Suprapubic skin (tissue), 4 donors: Measurements from ENCODE around the gene CLMN. TPM values are rescaled to one million over a fixed set of nuclear protein-coding genes. Genes with fewer than 3 reads are reported as not detected.
"Not testable (repeated sequence)": the region's sequence is repeated elsewhere in the genome, so short reads cannot be mapped to it uniquely, and the experiment has no call there.

Source experiments
- DNase-seq, 2 donors: peaks; one replicate each; pipeline ENCODE4 v3.0.0-alpha.2; 2019; ENCODE audit warnings: low spot score in 2 of 2
- H3K27ac ChIP-seq: fragments of 200-600 bp; sonication (generic); one replicate; pipeline ENCODE4 v1.5.1; 2019
- H3K27me3 ChIP-seq: fragments of 200-600 bp; sonication (generic); one replicate; pipeline ENCODE4 v1.5.1; 2019
- H3K36me3 ChIP-seq: fragments of 200-600 bp; sonication (generic); one replicate; pipeline ENCODE4 v1.5.1; 2019
- H3K4me1 ChIP-seq: fragments of 200-600 bp; sonication (generic); one replicate; pipeline ENCODE4 v1.5.1; 2019
- H3K4me3 ChIP-seq: fragments of 200-600 bp; sonication (generic); one replicate; pipeline ENCODE4 v1.5.1; 2019; ENCODE audit warnings: mild to moderate bottlenecking
- H3K9me3 ChIP-seq: fragments of 200-600 bp; sonication (generic); one replicate; pipeline ENCODE4 v1.5.1; 2019
- CTCF ChIP-seq, 2 donors: fragments of 200-600 bp in 1 of 2; fragments of 450-650 bp in 1 of 2; sonication (generic) in 1 of 2; IDR thresholded peaks; one replicate each; pipeline ENCODE4 v1.5.1; 2016 to 2019; ENCODE audit warnings: antibody characterized with exemption in 2 of 2, mild to moderate bottlenecking in 1 of 2, moderate library complexity in 1 of 2
- EP300 ChIP-seq: sonication (generic); formaldehyde crosslinking; IDR thresholded peaks from one replicate; pipeline ENCODE4 v1.6.1; 2017; ENCODE audit warnings: antibody characterized with exemption
- POLR2A ChIP-seq, 2 donors: fragments of 450-650 bp; IDR thresholded peaks; one replicate each; pipeline ENCODE4 v1.6.1; 2017; ENCODE audit warnings: antibody characterized with exemption in 2 of 2, mild to moderate bottlenecking in 2 of 2, moderate library complexity in 2 of 2
- POLR2AphosphoS5 ChIP-seq, 3 donors: sonication (generic); formaldehyde crosslinking; IDR thresholded peaks; one replicate each; pipeline ENCODE4 v1.6.1; 2017; ENCODE audit warnings: antibody characterized with exemption in 3 of 3
- WGBS: methylation state at CpG from one replicate; pipeline ENCODE4 v1.1.5; 2018; 5-methylcytosine and 5-hydroxymethylcytosine counted together
- total RNA-seq, 4 donors: library from RNA; depleted of rRNA; stranded (reverse); fragments of >200 nt; gene quantifications; one replicate each; pipeline ENCODE4 v1.1.0, GENCODE V29; 2016

CLMN gene
- total RNA-seq, 4 donors from 2014 or later, result 5.0 to 25.7 (median 7.0) TPM

DNA sequence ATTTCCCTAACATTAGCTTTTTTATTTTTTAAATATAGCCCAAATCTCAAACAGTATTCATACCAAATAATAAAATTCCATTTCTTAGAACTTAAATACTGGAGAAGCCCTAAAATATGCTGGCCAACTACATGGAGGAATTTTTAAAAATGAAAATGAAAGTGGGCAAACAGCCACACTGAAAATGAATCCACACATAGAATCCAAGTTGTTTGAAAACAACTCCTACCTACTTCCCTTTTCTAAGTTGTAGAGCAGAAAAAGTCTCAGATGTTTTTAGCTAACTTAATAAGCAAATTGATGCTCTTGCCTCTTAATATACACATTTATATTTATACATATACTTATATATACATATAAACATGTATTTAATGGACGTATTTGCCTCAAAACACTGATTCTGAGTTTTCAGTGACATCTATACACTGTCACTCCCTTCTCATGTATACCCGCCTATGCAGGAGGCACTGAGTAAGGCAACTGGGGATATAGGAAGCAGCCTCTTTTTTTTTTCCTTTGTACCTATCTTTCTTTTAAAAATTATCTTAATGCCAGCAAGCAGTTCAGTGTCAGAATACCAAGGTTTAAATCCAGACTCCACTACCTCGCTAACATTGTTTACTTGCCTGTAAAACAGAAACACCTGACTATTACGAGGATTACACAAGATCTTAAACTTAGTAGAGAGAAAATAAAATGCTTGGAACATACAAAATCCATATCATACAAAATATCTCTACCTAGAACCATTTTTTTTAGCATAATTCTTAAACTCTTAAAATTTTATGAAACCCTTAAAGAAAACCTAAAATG lies 175.7 kb downstream of the CLMN start:
- no peaks in the 10 kb centered on the region for H3K36me3 ChIP-seq
- WGBS, result 72% methylated on average over 4 of the region's 4 CpGs
- peak overlapping the region; percentile 50 for H3K27ac ChIP-seq
- H3K9me3 ChIP-seq, result peaks cover 6% of the 10 kb centered on the region
- DNase-seq, result no peak
- H3K4me3 ChIP-seq, result peak overlapping the region; percentile 13
- no peaks in the 10 kb centered on the region for H3K27me3 ChIP-seq
- H3K4me1 ChIP-seq, result peaks cover 65% of the 10 kb centered on the region
- TF ChIP-seq POLR2AphosphoS5 (IDR thresholded peaks at IDR 0.05), result no peak
- TF ChIP-seq POLR2A (IDR thresholded peaks at IDR 0.05), result no peak
- no peak for TF ChIP-seq CTCF (IDR thresholded peaks at IDR 0.05)
- TF ChIP-seq EP300, result no peak

GRCh38 chr14:95142208-95142607 lies 177.5 kb downstream of the CLMN start:
- Histone ChIP-seq H3K27me3 (no peaks in the 10 kb centered on the region), H3K36me3 (no peaks in the 10 kb centered on the region), H3K4me3 (no peak overlapping the region), H3K4me1 (peaks cover 70% of the 10 kb centered on the region), H3K9me3 (peaks cover 6% of the 10 kb centered on the region), H3K27ac (no peak overlapping the region)
- no peak for DNase-seq
- 95% methylated on average over 2 of the region's 2 CpGs for WGBS
- TF ChIP-seq POLR2A (IDR thresholded peaks at IDR 0.05) (no peak), EP300 (no peak), CTCF (IDR thresholded peaks at IDR 0.05) (no peak), POLR2AphosphoS5 (IDR thresholded peaks at IDR 0.05) (no peak)

DNA sequence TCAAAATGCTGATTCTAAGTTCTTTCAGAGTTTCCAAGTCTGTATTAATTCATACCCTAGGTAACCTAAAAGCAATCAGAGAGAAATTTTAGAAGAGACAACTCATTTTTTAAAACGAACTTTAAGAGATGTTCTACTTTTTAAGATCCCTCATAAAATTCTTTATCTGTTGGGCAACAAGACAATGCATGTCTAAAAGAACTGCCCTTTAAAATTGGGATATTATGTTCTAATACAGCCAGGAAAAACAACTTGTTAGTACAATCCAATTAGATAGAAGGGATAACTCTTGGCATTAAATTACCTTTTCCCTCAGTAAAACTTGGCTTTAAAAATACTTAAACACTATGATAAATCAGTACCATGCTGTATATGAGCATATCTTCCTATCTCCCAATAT lies 178.0 kb downstream of the CLMN start:
- 34% methylated on average over 1 of the region's 1 CpG for WGBS
- H3K9me3 ChIP-seq, result peaks cover 6% of the 10 kb centered on the region
- H3K27me3 ChIP-seq, result no peaks in the 10 kb centered on the region
- no peak for DNase-seq
- no peak overlapping the region for H3K27ac ChIP-seq
- no peak overlapping the region for H3K4me3 ChIP-seq
- TF ChIP-seq POLR2A (IDR thresholded peaks at IDR 0.05), result no peak
- no peak for TF ChIP-seq POLR2AphosphoS5 (IDR thresholded peaks at IDR 0.05)
- TF ChIP-seq EP300, result no peak
- no peak for TF ChIP-seq CTCF (IDR thresholded peaks at IDR 0.05)
- H3K4me1 ChIP-seq, result peaks cover 75% of the 10 kb centered on the region
- no peaks in the 10 kb centered on the region for H3K36me3 ChIP-seq

DNA sequence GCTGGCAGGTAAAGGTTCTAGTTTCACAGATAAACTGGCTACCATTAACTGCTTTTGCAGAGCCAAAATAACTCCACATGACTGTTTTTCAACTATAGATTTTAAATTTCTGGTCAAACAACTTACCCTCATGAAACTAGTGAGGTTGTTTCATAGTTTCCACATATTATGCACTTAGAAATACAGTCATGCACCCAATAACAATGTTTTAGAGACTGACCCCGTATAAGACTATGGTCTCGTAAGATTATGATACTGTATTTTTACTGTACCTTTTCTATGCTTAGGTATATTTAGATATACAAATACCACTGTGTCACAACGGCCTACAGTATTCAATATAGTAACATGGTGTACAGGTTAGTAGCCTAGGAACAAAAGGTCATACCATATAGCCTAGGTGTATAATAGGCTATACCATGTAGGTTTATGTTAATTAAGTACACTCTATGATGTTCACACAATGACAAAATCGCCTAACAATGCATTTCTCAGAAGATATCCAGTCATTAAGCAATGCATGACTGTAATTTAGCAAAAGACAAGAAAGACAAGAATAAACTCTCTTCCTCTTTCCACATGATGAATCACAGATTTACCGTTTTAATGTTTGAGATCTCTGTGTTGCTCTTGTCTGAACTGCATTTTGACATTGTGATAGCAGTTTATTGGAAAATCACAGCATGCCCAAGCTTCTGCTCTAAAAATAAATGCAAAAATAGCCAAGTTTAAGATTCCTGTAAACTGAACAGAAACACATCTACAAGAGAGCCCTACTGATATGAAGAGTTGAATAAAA lies 179.4 kb downstream of the CLMN start:
- Histone ChIP-seq H3K27me3 (no peaks in the 10 kb centered on the region), H3K9me3 (peaks cover 6% of the 10 kb centered on the region), H3K27ac (no peak overlapping the region), H3K36me3 (no peaks in the 10 kb centered on the region), H3K4me3 (no peak overlapping the region), H3K4me1 (peaks cover 71% of the 10 kb centered on the region)
- no peak for DNase-seq
- WGBS, result 61% methylated on average over 5 of the region's 5 CpGs
- TF ChIP-seq POLR2A (IDR thresholded peaks at IDR 0.05) (no peak), POLR2AphosphoS5 (IDR thresholded peaks at IDR 0.05) (no peak), CTCF (IDR thresholded peaks at IDR 0.05) (no peak), EP300 (no peak)

- Histone ChIP-seq H3K36me3 (no peaks in the 10 kb centered on the region), H3K27ac (no peak overlapping the region), H3K4me1 (peaks cover 73% of the 10 kb centered on the region), H3K27me3 (no peaks in the 10 kb centered on the region), H3K9me3 (no peaks in the 10 kb centered on the region), H3K4me3 (no peak overlapping the region)
- TF ChIP-seq EP300 (no peak), POLR2A (IDR thresholded peaks at IDR 0.05) (no peak), CTCF (IDR thresholded peaks at IDR 0.05) (no peak), POLR2AphosphoS5 (IDR thresholded peaks at IDR 0.05) (no peak)
- WGBS, result no CpG with 5 or more reads among the region's 1 CpG
- no peak for DNase-seq
Observed at GRCh38 chr14:95138876-95139275, 180.8 kb downstream of the CLMN start.

- H3K9me3 ChIP-seq, DNase-seq, H3K27me3 ChIP-seq, H3K27ac ChIP-seq, H3K36me3 ChIP-seq, H3K4me3 ChIP-seq: not testable (repeated sequence)
- H3K4me1 ChIP-seq, result peaks cover 69% of the 10 kb centered on the region
- WGBS, result 85% methylated on average over 4 of the region's 5 CpGs
Observed at GRCh38 chr14:95138455-95138854, 181.3 kb downstream of the CLMN start.
